Heart left ventricle (tissue), 13 donors: ENCODE data around the gene BCL6.

Source experiments
- CTCF ChIP-seq, 12 donors: fragments of 200-600 bp; sonication (generic) in 4 of 12; IDR thresholded peaks; one replicate each; pipeline versions ENCODE4 v1.5.0 to v1.8.0; 2018 to 2022; ENCODE audit warnings: antibody characterized with exemption in 12 of 12, mild to moderate bottlenecking in 5 of 12
- POLR2A ChIP-seq, 2 donors: fragments of 450-650 bp; IDR thresholded peaks; one replicate each; pipeline ENCODE4 v1.6.1; 2017; ENCODE audit warnings: antibody characterized with exemption in 2 of 2, mild to moderate bottlenecking in 2 of 2, moderate library complexity in 2 of 2
- donor health status: ischemic (EF 13 %, LVEDD 7.1; RV severe dilation, severe dysfunction).
- donor health status: DM: no; HTN: yes; CAD: no.
- donor health status: DM: no; HTN: no; CAD: no.
- donor health status: ischemic (EF 25% LVEDD 6.9; RV normal size, moderate dysfunction).
- donor health status: ischemic (EF 25% LVEDD 5.7; RV mildly dilated, moderate dysfunction).
- donor health status: ischemic (EF 35%, LVEDD 5.7; RV mildly dilated, moderate dysfunction).
- donor health status: nonischemic (EF 11% LVEDD 7.7; RV severe dilation, severe dysfunction).
- donor health status: DM: yes; HTN: yes; CAD: no.
- donor health status: PGD.
- donor health status: ischemic (EF 29% LVEDD 5.4; RV normal size, mild dysfunction).
- donor health status: nonischemic (EF 23%, LVEDD 6.1; RV moderate dilation, normal function).

GRCh38 chr3:187746059-187746441 lies 782 bp upstream of the BCL6 start:
- no peak for TF ChIP-seq CTCF (IDR thresholded peaks at IDR 0.05)
- TF ChIP-seq POLR2A (IDR thresholded peaks at IDR 0.05): no peak
